HEK293T (cell line): ENCODE results near the gene PRPSAP2.
"Not testable (repeated sequence)": the region's sequence is repeated elsewhere in the genome, so short reads cannot be mapped to it uniquely, and the experiment has no call there.

Experiments
- BHLHE40 ChIP-seq: fragments of 450-650 bp; IDR thresholded peaks from 2 replicates; pipeline ENCODE4 v1.6.1; 2016; ENCODE audit warnings: mild to moderate bottlenecking, moderate library complexity, borderline replicate concordance
- CTBP1 ChIP-seq: fragments of 450-650 bp; IDR thresholded peaks from 2 replicates; pipeline ENCODE4 v1.6.1; 2016; ENCODE audit warnings: borderline replicate concordance
- FOXA1 ChIP-seq: fragments of 450-650 bp; IDR thresholded peaks from 2 replicates; pipeline ENCODE4 v1.6.1; 2016; ENCODE audit warnings: mild to moderate bottlenecking
- FOXK2 ChIP-seq: fragments of 450-650 bp; IDR thresholded peaks from 2 replicates; pipeline ENCODE4 v1.6.1; 2016; ENCODE audit warnings: mild to moderate bottlenecking
- FOXM1 ChIP-seq: fragments of 450-650 bp; IDR thresholded peaks from 2 replicates; pipeline ENCODE4 v1.6.1; 2017; ENCODE audit warnings: mild to moderate bottlenecking, borderline replicate concordance
- HDGF ChIP-seq: fragments of 450-650 bp; IDR thresholded peaks from 2 replicates; pipeline ENCODE4 v1.6.1; 2017; ENCODE audit warnings: antibody characterized with exemption, borderline replicate concordance
- L3MBTL2 ChIP-seq: fragments of 450-650 bp; conservative IDR thresholded peaks from 2 replicates; pipeline ENCODE4 v1.6.1; 2016; ENCODE audit warnings: mild to moderate bottlenecking
- LEF1 ChIP-seq: fragments of 450-650 bp; IDR thresholded peaks from 2 replicates; pipeline ENCODE4 v1.6.1; 2017; ENCODE audit warnings: mild to moderate bottlenecking, borderline replicate concordance
- SP1 ChIP-seq: fragments of 450-650 bp; IDR thresholded peaks from 2 replicates; pipeline ENCODE4 v1.6.1; 2017
- SUZ12 ChIP-seq: fragments of 450-650 bp; IDR thresholded peaks from 2 replicates; pipeline ENCODE4 v1.6.1; 2016; ENCODE audit warnings: mild to moderate bottlenecking
- ZNF384 ChIP-seq: fragments of 450-650 bp; IDR thresholded peaks from 2 replicates; pipeline ENCODE4 v1.6.1; 2016

- not testable (repeated sequence) for TF ChIP-seq ZNF384, CTBP1, FOXM1, L3MBTL2, SP1, FOXA1, LEF1, FOXK2, HDGF, SUZ12, BHLHE40
Measured at GRCh38 chr17:18864996-18865395, 7.1 kb downstream of the PRPSAP2 start.
